Endothelial cell of umbilical vein (primary cell): Measurements from ENCODE around the gene KIF26A. TPM values are rescaled to one million over a fixed set of nuclear protein-coding genes. Genes with fewer than 3 reads are reported as not detected.

Experiments used
- BruUV-seq: library from RNA; stranded (reverse); fragments of 400-500 nt; replicated peaks from 2 replicates; lab custom pipeline; 2021; lab: Mats Ljungman, UMichigan
- CTCF ChIA-PET: fragments of 300-600, 350-600 bp; sonication (Branson Sonifier 250); formaldehyde crosslinking; loops from one replicate; lab custom pipeline; 2021; ENCODE audit warnings: antibody characterized with exemption, inconsistent platforms; lab: Charles Lee
- POLR2A ChIA-PET: fragments of 300-600, 350-600 bp; sonication (Branson Sonifier 250); formaldehyde crosslinking; loops from one replicate; lab custom pipeline; 2021; ENCODE audit warnings: antibody characterized with exemption, inconsistent platforms; lab: Charles Lee
- DNase-seq: peaks from one replicate; pipeline ENCODE4 v3.0.0-alpha.2; 2011; ENCODE audit warnings: low read depth, low spot score
- FAIRE-seq: peaks from 2 replicates; lab custom pipeline; 2011; peaks lifted over from hg19 to GRCh38; lab: Jason Lieb, UNC
- H2AFZ ChIP-seq: 2 replicates; pipeline ENCODE4 v1.6.0; 2012; ENCODE audit warnings: low read depth, low read length, control low read depth, inconsistent platforms
- H3K27ac ChIP-seq: 2 replicates; pipeline ENCODE4 v1.5.1; 2011; ENCODE audit warnings: low read depth, mild to moderate bottlenecking, control low read depth, low read length, moderate library complexity; ENCODE audit not compliant: insufficient read depth
- H3K27me3 ChIP-seq, 2 experiments: 2 replicates each; pipeline versions ENCODE4 v1.6.0 to v1.6.1; 2011; ENCODE audit warnings: low read length in 2 of 2, mixed read lengths in 1 of 2; ENCODE audit not compliant: control insufficient read depth in 2 of 2, insufficient read depth in 2 of 2
- H3K36me3 ChIP-seq, 2 experiments: 2 replicates in 1 of 2; 3 replicates in 1 of 2; pipeline ENCODE4 v1.5.1; 2011; ENCODE audit warnings: low read length in 2 of 2, mild to moderate bottlenecking in 1 of 2, moderate library complexity in 1 of 2; ENCODE audit not compliant: control insufficient read depth in 2 of 2, insufficient read depth in 2 of 2; ENCODE audit errors: extremely low read depth in 1 of 2
- H3K4me1 ChIP-seq: 3 replicates; pipeline ENCODE4 v1.5.1; 2011; ENCODE audit warnings: mild to moderate bottlenecking, low read length; ENCODE audit not compliant: control insufficient read depth, insufficient read depth; ENCODE audit errors: extremely low read depth
- H3K4me2 ChIP-seq: 2 replicates; pipeline ENCODE4 v1.6.1; 2011; ENCODE audit warnings: low read length, control low read depth, mixed read lengths; ENCODE audit not compliant: insufficient read depth
- H3K4me3 ChIP-seq, 3 experiments: fragments of 200-600 bp in 1 of 3; sonication (generic), shearing (Covaris generic) in 1 of 3; replicated peaks in 1 of 3; 2 replicates each; pipeline ENCODE4 v1.5.1; 2011 to 2016; ENCODE audit warnings: control low read depth in 3 of 3, low read length in 3 of 3, mild to moderate bottlenecking in 2 of 3, inconsistent platforms in 1 of 3, low read depth in 1 of 3, moderate library complexity in 1 of 3; ENCODE audit not compliant: insufficient read depth in 1 of 3
- H3K79me2 ChIP-seq: 2 replicates; pipeline ENCODE4 v1.6.0; 2012; ENCODE audit warnings: low read length, inconsistent platforms; ENCODE audit not compliant: control insufficient read depth, insufficient read depth
- H3K9ac ChIP-seq: replicated peaks from 2 replicates; pipeline ENCODE3; 2011; ENCODE audit warnings: low read length, control low read depth; ENCODE audit not compliant: insufficient read depth; ENCODE audit errors: extremely low read depth
- H3K9me1 ChIP-seq: replicated peaks from 3 replicates; pipeline ENCODE4 v1.6.0; 2011; ENCODE audit warnings: mild to moderate bottlenecking, low read length; ENCODE audit not compliant: control insufficient read depth, insufficient read depth; ENCODE audit errors: extremely low read depth
- H3K9me3 ChIP-seq: replicated peaks from 2 replicates; pipeline ENCODE4 v1.5.1; 2012; ENCODE audit warnings: low read length, inconsistent platforms; ENCODE audit not compliant: control insufficient read depth, insufficient read depth
- H4K20me1 ChIP-seq: replicated peaks from 2 replicates; pipeline ENCODE3; 2011; ENCODE audit warnings: mild to moderate bottlenecking, low read length; ENCODE audit not compliant: control insufficient read depth, insufficient read depth; ENCODE audit errors: extremely low read depth
- EZH2 ChIP-seq: IDR thresholded peaks from 2 replicates; pipeline ENCODE4 v1.6.1; 2012; ENCODE audit warnings: borderline replicate concordance, low read depth, mild to moderate bottlenecking, moderate library complexity, low read length, inconsistent platforms; ENCODE audit not compliant: severe bottlenecking
- FOS ChIP-seq: IDR thresholded peaks from 2 replicates; pipeline ENCODE4 v1.6.1; 2011; ENCODE audit warnings: mild to moderate bottlenecking, low read length, moderate library complexity, borderline replicate concordance; ENCODE audit not compliant: insufficient read depth
- GATA2 ChIP-seq: IDR thresholded peaks from 2 replicates; pipeline ENCODE4 v1.7.0; 2011; ENCODE audit warnings: low read depth, mild to moderate bottlenecking, moderate library complexity, mixed read lengths, low read length; ENCODE audit not compliant: insufficient read length, insufficient read depth
- JUN ChIP-seq: IDR thresholded peaks from 2 replicates; pipeline ENCODE4 v1.6.1; 2011; ENCODE audit warnings: borderline replicate concordance, low read depth; ENCODE audit not compliant: insufficient read length, insufficient read depth
- MYC ChIP-seq: IDR thresholded peaks from one replicate; pipeline ENCODE4 v1.6.1; 2011; ENCODE audit warnings: mild to moderate bottlenecking, low read depth, low read length
- POLR2A ChIP-seq: IDR thresholded peaks from 2 replicates; pipeline ENCODE4 v1.6.1; 2012; ENCODE audit warnings: low read depth, mild to moderate bottlenecking, control low read depth, low read length
- POLR2AphosphoS5 ChIP-seq: IDR thresholded peaks from 2 replicates; pipeline ENCODE4 v1.6.1; 2012; ENCODE audit warnings: low read depth, mild to moderate bottlenecking, control low read depth, low read length, moderate library complexity; ENCODE audit not compliant: insufficient read depth
- dilution Hi-C: fragments of 300-500 bp; cut with MboI; formaldehyde crosslinking; loops from one replicate; pipeline ENCODE4 v1.15.0; 2019; ENCODE audit warnings: low sequenced_read_pairs; ENCODE audit not compliant: extremely low pct_ligation_motif_present
- intact Hi-C: fragments of 100-400 bp; cut with micrococcal nuclease; formaldehyde crosslinking; loops from one replicate; pipeline ENCODE4 v1.10.0; 2022
- polyA plus RNA-seq, 4 experiments: library from polyadenylated mRNA; depleted of rRNA in 3 of 4; stranded (reverse) in 3 of 4; unstranded in 1 of 4; fragments of >200 nt; gene quantifications; 2 replicates each; pipeline versions ENCODE4 v1.2.1 to v1.2.3, GENCODE V29; 2011 to 2012; ENCODE audit warnings: missing spikeins in 1 of 4
- total RNA-seq: library from RNA; stranded (reverse); gene quantifications from 2 replicates; pipeline ENCODE4 v1.2.3, GENCODE V29; 2021
- TF ChIP-seq, protein P1 (sequence below), 2 donors: IDR thresholded peaks; 1 replicate in 1 of 2; 2 replicates in 1 of 2; pipeline ENCODE4 v1.5.1; 2011; ENCODE audit warnings: low read length in 2 of 2, mild to moderate bottlenecking in 2 of 2, moderate library complexity in 2 of 2, control low read depth in 1 of 2, inconsistent platforms in 1 of 2, low read depth in 1 of 2; ENCODE audit not compliant: insufficient read depth in 1 of 2; ENCODE audit errors: extremely low read depth in 1 of 2
- TF ChIP-seq, protein P2 (sequence below): IDR thresholded peaks from 2 replicates; pipeline ENCODE4 v1.6.1; 2011; ENCODE audit not compliant: insufficient read depth, insufficient read length

The KIF26A gene
- total and polyA plus RNA-seq, 2 donors (not counting 3 experiments of a cell fraction or from before 2014, with no cell fraction given): 3.6 to 10.7 TPM

DNA sequence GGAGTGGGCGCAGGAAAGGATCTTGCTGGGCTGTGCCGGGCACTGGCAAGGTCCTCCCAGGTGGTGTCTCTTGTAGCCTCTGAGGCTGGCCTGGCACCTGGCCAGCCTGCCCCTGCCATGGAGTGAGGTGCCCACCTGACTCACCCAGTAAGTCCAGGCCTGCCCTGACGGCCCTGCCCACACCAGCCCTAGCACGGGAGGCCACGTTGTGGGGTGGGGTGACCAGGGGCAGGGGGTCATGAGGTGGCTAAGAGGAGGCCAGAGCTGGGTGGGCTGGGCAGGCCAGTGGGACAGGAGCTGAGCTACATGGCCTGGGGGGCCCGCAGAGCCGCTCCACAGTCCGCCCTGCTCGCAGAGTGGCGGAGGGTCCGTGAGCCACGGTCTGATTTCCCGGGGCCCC lies 45.4 kb downstream of the KIF26A start:
- dilution Hi-C loops: no loop called here
- Histone ChIP-seq H3K9me1 (no peaks in the 10 kb centered on the region), H3K9ac (no peak overlapping the region), H3K9me3 (no peaks in the 10 kb centered on the region), H3K4me2 (no peak overlapping the region), H3K36me3 (no peaks in the 10 kb centered on the region), H2AFZ (no peak overlapping the region), H3K27me3 (no peaks in the 10 kb centered on the region), H3K4me3 (no peak overlapping the region), H4K20me1 (no peaks in the 10 kb centered on the region), H3K27ac (no peak overlapping the region), H3K4me1 (peaks cover 11% of the 10 kb centered on the region), H3K79me2 (no peaks in the 10 kb centered on the region)
- POLR2A ChIA-PET: no interaction called here
- CTCF ChIA-PET: interaction anchor here (1.0 to 1.6 kb wide), 2 partner anchors 11 to 380 kb away, joined by 4 to 5 read pairs; no protein-coding TSS in a partner anchor
- DNase-seq (no peak), FAIRE-seq (no peak)
- no TSS peak for BruUV-seq
- intact Hi-C loops: loop anchor here (2.0 to 10.0 kb wide), 2 partner anchors 35 to 251 kb away; no protein-coding TSS in a partner anchor
- no peak for TF ChIP-seq JUN
- TF ChIP-seq FOS: no peak
- TF ChIP-seq, protein P1, sequence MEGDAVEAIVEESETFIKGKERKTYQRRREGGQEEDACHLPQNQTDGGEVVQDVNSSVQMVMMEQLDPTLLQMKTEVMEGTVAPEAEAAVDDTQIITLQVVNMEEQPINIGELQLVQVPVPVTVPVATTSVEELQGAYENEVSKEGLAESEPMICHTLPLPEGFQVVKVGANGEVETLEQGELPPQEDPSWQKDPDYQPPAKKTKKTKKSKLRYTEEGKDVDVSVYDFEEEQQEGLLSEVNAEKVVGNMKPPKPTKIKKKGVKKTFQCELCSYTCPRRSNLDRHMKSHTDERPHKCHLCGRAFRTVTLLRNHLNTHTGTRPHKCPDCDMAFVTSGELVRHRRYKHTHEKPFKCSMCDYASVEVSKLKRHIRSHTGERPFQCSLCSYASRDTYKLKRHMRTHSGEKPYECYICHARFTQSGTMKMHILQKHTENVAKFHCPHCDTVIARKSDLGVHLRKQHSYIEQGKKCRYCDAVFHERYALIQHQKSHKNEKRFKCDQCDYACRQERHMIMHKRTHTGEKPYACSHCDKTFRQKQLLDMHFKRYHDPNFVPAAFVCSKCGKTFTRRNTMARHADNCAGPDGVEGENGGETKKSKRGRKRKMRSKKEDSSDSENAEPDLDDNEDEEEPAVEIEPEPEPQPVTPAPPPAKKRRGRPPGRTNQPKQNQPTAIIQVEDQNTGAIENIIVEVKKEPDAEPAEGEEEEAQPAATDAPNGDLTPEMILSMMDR (IDR thresholded peaks at IDR 0.05; ENCODE audit: extremely low read depth in 1 of 2, insufficient read depth in 1 of 2, low read depth in 1 of 2, low read length in 2 of 2): no peak
- TF ChIP-seq EZH2: no peak
- TF ChIP-seq, protein P2, sequence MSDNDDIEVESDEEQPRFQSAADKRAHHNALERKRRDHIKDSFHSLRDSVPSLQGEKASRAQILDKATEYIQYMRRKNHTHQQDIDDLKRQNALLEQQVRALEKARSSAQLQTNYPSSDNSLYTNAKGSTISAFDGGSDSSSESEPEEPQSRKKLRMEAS: no peak
- no peak for TF ChIP-seq GATA2
- TF ChIP-seq POLR2AphosphoS5: no peak
- no peak for TF ChIP-seq MYC
- TF ChIP-seq POLR2A: no peak
